Hippocampal formation (tissue), 2 donors: ENCODE measurements around the gene SAC3D1.
"Not testable (repeated sequence)": the region's sequence is repeated elsewhere in the genome, so short reads cannot be mapped to it uniquely, and the experiment has no call there.

Experiments
- DNase-seq, 2 donors: peaks; one replicate each; lab custom pipeline; 2025; lab: John Stamatoyannopoulos, UW

The SAC3D1 gene

DNA sequence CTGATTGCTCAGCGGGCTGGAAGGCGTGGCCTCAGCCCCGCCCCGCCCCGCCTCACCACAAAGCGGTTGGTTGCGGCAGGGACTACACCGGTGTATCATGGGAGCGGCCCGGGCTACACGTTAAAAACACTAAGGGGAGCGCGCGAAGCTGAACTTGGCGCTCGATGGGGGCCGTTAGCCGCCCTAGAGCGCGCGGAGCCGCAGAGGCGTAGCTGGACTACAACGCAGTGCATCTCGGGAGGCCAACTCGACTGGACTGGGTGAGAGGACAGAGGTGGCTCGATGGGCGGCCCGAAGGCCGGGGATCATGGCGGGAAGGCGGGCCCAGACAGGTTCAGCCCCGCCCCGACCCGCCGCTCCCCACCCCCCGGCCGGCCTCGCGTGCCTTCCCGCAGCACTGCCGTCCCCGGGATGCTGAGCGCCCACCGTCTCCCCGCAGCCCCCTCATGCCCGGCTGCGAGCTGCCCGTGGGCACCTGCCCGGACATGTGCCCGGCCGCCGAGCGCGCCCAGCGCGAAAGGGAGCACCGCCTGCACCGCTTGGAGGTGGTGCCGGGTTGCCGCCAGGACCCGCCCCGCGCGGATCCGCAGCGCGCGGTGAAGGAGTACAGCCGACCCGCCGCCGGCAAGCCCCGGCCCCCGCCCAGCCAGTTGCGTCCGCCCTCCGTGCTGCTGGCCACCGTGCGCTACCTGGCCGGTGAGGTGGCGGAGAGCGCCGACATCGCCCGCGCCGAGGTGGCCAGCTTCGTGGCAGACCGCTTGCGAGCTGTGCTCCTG, at the start of gene SAC3D1:
Gene SAC3D1, plus strand, starts transcription at position 364 of the 776 bp plus-strand sequence. Its CDS starts 83 bp downstream, at position 447.
- peak; percentile 94 to 95 for DNase-seq

DNA sequence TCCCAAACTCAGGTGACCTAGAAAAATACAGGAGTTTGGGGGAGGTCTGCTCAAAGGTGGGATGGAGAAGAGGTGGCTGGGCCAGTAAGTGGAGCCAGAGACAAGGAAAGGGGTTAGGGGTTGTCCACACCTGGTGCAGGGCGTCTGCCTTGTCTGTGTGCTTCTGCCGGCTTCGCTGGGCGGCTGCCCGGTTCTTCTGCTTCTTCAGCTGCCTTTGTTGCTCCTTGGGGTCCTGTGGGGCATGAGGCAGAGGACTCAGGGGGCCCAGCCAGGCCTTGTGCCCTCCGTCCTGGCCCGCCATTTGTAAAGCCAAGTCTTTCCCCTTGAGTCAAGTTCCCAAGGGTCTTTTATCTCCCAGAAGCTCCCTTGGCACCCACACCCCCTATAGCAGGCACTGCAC, 46.7 kb upstream of the SAC3D1 start:
- no peak for DNase-seq

DNA sequence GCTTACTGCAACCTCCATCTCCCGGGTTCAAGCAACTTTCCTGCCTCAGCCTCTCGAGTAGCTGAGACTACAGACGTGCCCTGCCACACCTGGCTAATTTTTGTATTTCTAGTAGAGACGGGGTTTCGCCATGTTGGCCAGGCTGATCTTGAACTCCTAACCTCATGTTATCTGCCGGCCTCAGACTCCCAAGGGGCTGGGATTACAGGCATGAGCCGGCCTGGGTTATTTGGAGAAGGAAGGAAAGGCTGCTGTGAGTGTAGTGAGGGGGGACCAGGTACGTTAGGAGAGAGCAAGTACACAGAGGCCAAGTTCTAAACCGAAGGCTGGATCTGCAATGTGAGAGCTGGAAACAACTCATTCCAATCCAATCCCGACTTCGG, 44.7 kb upstream of the SAC3D1 start:
- no peak for DNase-seq

DNA sequence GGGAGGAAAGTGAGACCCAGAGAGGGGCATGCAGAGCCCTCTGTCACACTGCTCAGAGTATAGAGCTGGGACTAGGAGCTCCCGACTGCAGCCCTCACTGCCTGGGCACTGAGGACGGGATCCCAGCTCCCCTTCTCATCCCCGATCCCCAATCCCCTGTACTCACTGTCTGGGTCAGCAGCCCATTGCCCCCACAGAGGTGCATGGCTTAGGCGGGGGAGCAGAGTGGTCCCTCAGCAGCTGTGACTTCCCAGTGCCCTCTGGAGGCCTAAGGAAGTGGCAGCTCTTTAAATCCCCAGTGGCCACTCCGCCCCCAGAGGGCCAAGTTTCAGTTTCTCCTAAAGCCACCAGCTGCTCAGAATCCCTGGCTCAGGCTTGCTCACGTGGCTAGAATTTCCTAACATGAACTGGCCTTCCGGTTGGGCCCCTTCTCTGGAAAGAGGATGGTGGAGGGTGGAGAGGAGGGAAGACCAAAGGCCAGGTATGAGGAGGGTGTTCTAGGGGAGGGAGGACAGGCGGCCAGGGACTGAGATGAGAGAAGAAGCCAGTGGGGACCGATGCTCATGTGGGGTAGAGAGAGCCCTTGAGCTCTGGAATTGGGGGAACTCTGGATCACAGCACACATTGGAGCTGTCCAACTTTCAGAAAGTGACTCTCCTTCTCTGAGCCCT, 44.2 kb upstream of the SAC3D1 start, which contains the start of gene BATF2:
Gene BATF2, minus strand, starts transcription at position 262 of the 671 bp plus-strand sequence. Its CDS starts 57 bp downstream, at position 205.
- DNase-seq: peak; percentile 35 to 36

DNA sequence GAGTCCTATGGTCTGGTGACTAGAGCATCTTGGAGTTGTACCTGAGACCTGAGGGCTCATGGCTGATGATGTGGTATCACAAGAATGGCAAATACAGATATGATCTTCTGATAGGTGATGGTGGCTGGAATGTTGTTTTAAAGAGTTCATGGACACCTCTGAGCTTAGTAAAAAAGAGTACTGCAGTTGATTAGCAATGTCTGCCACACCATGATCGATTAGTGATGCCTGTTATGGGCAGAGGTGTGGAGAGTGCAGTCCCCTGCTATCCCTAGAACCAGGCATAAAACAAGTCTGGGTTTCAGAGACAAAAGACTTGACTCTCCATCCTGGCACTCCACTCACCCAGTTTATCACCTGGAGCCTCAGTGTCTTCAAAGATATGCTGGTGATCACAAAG, 42.9 kb upstream of the SAC3D1 start:
- DNase-seq: no peak

DNA sequence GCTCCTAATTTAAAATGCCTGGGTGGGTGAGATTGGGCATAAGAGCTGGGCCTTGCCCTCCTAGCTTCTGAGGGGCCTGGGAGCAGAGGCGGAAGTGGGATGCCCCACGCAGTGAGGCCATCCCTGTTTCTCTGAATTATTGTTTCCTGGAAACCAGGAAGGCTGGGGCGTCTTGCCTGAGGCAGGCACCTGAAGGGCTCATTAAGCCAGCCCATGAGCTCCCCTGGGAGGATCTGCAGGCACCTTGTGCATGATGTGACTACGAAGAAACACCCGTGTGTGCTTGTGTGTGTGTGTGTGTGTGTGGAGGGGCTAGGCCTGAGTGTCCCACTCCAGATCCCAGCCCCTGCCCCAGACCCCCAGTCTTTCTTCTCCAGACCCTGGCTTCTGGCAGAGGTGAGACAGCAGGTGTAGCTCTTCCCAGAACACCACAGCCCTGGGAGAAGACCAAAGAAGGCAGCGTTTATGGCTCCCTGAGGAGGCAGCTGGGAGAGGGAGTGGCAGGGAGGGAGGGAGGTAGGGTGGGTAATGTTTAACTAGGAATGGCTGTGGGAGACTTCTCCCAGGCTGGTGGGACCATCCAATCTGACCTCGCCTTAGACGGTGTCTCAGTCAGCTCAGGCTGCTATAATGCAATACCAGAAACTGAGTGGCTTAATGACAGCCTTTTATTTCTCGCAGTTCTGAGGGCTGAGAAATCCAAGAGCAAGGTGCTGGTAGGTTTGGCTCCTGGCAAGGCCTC, 42.1 kb upstream of the SAC3D1 start:
- no peak for DNase-seq

DNA sequence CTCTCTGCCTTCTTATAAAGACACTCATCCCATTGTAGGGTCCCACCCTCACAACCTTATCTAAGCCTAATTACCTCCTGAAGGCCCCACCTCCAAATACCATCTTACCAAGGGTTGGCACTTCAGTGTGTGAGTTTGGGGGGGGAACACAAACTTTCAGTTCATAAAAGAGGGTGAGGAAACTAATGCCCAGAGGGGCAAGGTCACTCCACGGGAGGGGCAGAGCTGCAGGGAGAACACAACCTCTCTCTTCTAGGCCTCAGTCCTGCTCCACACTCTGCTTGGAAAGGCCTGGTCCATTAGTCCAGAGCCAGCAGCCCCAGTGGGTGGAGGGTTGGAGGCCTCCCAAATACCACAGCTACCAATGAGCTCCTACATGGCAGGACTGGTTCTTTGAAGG, 41.5 kb upstream of the SAC3D1 start:
- DNase-seq: no peak

DNA sequence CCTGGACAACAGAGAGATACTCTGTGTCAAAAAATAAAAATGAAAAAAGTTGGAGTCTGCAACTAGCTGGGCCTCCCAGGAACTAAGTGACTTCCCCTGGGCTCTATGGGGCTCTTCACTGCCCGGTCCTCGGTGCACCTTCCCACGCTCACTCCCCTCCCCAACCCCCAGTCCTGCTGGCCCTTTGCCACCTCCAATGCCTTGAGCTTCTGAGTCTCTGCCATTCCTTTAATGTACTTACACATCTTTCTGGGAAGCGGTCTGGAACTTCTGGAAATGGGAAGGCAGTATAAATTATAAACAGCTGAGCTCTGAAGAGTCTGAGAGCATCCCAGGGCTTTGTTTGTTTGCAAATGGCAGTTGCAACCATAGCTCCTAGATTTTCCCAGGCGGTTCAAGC, 38.3 kb upstream of the SAC3D1 start:
- DNase-seq: no peak

DNA sequence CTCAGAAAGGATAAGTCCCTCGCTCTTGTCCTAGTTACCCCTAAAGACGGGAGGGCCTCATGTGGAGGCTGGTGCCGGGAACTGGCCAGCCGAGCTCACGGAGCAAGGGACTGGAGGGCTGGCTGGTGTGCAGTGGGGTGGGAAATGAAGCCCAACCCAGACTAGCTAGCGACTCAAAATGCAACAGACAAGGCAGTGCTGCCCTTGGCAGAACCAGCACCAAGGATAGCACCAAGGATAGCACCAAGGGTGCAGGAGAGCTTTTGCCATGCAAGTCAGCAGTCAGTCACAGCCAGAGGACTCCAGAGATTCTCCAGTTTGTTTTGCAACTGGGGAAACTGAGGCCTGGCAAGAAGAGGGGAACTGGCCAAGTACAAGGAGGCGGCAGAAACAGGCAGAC, 37.7 kb upstream of the SAC3D1 start:
- no peak for DNase-seq

DNA sequence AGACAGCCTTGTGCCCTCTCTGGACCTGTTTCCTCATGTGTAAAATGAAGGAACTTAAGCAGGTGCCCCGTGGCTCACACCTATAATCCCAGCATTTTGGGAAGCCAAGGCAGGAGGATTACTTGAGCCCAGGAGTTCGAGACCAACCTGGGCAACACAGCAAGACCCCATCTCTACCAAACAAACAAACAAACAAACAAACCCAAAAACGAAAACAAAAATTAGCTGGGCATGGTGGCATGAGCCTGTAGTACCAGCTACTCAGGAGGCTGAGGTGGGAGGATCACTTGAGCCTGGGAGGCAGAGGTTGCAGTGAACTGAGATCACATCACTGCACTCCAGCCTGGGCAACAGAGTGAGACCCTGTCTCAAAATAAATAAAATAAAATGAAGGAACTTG, 37.0 kb upstream of the SAC3D1 start:
- not testable (repeated sequence) for DNase-seq

DNA sequence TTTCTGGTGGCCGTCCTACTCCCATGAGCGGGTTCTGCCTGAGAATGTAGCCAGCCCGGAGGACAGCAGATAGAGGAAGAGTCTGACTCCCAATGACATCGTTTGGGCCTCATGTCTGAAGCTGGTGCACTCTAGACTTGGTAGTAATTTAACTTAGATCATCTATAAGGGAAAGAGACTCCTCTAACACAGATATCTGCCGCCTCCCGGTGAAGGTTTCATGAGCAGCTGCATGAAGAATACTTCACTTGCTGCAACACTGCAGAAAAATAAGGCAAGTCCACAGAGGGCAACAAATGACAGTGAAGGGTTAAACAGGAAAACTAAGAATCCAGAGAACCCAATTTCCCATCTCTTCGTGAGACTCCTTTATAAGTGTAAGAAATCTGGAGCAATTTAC, 33.0 kb upstream of the SAC3D1 start:
- DNase-seq: no peak

DNA sequence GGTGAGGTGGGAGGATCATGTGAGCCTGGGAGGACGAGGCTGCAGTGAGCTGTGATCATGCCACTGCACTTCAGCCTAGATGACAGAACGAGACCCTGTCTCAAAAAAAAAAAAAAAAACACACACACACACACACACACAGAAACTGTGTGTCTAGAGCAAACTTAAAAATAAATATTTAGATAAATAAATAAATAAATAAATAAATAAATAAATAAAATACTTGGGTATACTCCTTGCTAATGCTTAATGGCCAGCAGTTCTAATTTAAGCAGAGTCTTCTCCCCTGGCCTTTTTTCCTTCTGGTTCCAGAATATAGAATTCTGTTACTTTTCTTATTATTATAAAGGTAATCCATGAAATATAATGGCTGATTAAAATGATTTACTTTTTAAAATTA, 32.1 kb upstream of the SAC3D1 start:
- no peak for DNase-seq

DNA sequence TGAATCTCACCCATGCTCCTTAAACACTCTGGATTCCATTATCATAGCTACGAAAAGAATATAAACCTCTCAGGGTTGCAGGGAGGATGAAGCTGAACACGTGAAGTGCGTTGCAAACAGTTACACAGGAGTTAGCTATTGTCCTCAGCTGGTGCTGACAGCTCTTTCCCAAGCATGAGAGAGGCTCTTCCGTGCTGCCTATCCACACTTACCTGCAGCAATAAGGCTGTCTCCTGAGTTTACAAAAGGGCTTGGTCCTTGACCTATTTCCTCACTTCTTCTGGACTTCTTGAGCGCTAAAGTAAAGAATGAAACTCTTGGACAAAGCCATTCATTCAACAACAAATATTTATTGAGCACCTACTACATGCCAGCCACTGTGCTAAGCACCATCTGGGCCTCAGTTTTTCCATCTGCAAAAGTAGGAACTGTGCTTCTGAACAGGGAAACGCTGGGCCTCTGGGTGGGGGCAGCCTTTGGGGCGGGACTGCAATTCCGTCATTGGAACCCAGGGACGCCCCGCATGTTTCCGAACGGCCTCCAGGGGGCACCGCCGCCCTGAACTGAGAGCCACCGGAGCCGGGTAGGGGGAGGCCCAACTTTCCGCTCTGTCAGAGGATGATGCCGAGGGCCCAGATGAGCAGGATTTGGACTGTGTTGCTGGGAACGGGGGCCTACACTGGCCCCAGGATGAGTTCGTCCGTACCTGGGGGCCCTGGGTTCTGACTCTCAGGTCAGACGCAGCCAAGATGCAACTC, 27.7 kb upstream of the SAC3D1 start:
- DNase-seq: peak; percentile 78 to 81

DNA sequence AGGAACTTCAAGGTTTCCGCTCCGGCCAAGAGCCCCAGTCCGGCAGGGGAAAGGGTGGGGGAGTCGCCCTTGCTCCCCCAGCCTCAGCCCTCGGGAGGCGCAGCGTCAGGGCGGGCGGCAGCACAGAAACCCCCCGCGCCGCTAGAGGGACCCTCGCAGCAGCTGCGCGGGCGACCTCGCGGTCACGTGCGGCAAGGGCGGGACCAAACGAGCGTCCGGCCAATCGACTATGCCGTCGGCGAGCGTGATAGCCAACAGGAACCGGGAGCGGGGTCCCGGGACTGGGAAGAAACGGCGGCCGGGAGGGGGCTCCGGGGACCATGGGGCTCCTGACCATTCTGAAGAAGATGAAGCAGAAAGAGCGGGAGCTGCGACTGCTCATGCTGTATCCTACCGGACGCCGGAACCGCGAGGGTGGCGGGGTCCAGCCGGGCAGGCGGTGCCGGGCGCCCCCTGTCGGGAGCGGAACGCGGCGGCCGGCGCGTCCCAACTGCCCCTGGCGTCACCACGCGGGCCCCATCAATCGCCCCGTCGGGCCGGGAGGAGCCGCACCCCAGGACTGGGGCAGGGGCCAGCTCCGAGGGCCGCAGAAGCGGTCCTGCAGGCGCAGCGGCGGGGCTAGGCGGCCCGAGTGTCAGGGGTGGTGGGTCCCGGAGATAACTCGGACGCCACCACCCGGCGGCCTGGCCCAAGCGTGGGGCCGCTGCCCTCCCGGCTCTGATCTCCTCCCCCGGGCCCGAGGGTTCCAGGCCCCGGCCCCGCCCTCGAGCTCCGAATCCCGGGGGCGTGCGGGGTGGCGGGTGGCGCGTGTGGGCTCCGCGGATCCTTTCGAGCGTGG, 26.9 kb upstream of the SAC3D1 start, which contains the start of gene ARL2:
Gene ARL2, plus strand, starts transcription at position 273 of the 838 bp plus-strand sequence. Its CDS starts 48 bp downstream, at position 321.
- DNase-seq: peak; percentile 76 to 87

DNA sequence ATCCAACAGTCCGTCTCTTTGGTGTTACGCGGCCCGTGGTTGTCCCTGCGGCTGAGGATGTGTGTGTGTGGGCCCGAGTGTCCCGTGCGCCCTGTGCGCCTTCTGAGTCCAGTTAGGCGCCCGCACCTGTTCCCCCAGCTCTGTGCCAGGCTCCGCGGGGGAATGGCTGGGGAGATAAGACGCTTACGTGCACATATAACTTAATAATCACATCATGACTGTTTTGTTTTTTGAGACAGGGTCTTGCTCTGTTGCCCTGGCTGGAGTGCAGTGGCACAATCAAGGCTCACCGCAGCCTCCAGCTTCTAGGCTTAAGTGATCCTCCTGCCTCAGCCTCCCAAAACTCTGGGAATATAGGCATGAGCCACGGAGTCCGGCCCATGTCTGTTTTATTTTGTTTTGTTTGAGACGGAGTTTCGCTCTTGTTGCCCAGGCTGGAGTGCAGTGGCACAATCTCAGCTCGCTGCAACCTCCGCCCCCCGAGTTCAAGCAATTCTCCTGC, 26.2 kb upstream of the SAC3D1 start:
- no peak for DNase-seq

DNA sequence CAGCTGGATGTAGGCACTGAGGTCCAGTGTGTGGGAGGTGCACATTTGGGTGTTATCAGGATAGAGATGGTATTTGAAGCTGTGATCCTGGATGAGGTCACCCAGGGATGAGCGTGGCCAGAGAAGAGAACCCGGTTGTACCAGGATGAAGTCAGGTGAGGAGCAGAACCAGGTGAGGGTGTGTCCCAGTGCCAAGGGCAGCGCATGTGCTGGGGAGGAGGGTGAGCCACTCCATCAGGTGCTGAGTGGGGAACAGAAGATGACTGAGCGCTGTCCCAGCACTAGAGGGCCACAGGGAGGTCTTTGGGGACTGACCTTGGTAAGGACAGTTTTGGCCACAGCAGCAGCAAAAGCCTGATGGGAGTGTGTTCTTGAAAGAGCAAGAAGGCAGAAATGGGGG, 24.3 kb upstream of the SAC3D1 start:
- DNase-seq: no peak

DNA sequence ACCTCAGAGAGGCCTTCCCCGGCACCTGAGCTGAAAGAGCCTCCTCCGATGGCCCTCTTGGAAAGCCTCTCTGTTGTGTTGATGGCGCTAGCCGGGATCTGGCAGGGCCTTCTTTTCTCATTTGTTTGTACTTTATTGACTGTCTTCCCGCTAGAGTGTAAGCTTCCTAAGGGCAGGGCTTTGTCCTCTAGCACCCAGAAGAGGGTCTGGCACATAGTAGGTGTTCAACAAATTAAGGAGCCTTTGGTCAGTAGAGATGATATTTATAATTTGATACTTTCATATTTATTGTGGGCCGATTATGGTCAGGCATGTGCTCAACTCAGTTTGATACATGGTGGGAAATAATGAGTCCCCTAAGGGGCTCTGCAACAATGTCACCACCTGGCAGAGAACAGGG, 23.1 kb upstream of the SAC3D1 start:
- no peak for DNase-seq

DNA sequence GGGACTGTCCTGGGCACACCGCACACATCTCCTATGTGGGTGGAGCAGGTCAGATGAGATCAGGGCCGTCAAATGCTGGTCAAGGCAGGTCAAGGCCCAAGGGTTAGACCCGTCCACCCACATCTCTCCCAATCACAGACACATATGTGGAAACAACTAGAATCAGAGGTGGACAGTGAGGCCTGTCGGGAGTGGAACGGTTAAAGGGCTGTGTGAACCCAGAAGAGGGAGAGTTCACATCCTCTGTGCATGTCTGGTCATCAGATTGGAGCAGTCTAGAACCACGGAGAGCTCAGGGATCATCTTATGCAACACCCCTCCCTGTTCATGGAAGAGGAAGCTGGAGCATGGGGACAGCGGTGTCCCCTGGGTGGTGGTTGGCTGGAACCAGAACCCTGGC, 21.2 kb upstream of the SAC3D1 start:
- DNase-seq: no peak

DNA sequence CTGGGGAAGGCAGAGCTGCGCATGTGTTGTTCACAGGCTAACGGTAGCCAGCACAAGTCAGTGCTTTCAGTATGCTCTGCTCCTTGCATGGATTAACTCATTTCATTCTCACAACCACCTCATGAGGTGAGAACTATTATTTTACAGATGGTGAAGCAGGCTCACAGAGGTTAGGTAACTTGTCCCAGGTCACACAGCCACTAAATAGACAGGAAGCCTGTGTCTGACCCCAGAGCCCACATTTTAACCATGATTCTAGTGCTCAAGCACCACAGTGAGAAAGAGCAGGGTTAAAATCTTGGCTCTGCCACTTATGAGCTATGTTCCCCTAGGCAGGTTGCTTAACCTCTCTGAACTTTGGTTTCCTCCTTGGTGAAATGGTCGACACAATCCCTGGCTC, 20.0 kb upstream of the SAC3D1 start:
- no peak for DNase-seq

DNA sequence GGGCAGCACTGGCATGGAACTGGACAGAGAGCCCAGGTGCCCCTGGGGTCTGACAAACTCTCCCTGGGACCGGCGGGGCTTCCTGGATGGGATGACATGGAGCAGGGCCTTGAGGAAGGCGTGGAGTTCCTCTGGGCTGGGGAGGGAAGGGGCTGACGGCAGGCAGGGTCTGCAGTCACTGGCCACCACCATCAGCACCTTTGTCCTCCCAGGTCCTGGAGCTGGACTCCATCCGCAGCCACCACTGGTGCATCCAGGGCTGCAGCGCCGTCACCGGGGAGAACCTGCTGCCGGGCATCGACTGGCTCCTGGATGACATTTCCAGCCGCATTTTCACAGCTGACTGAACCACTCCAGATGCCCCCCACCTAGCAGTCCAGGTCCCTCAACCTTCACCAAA, 19.5 kb upstream of the SAC3D1 start:
- no peak for DNase-seq

DNA sequence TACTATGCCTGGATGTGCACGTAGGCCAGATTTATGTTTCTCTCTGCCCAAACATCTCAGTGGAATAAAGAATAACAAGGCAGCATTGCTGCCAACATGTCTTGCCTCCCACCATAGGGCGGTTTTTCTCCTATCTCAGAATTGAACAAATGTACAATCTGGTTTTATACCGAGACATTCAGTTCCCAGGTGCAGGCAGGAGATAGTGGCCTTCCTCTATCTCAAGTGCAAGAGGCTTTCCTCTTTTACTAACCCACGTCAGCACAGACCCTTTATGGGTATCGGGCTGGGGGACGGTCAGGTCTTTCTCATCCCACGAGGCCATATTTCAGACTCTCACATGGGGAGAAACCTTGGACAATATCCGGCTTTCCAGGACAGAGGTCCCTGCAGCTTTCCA, 17.5 kb upstream of the SAC3D1 start:
- not testable (repeated sequence) for DNase-seq
